Activated T-cell treated with anti-CD3 and anti-CD28 coated beads, Interleukin-2, amount 50 U/mL, for 4 hours (primary cell): ENCODE measurements around the gene DNAJC4. TPM values are rescaled to one million over a fixed set of nuclear protein-coding genes. Genes with fewer than 3 reads are reported as not detected.

Source experiments
- ATAC-seq, 2 donors: fragments of 200-7000 bp; cut with Tn5 transposase; one replicate each; pipeline ENCODE4 v1.10.0; 2021
- DNase-seq: peaks from one replicate; pipeline ENCODE4 v3.0.0-alpha.2; 2020
- H3K27me3 Mint-ChIP-seq: one replicate; pipeline ENCODE4 v1.8.0; 2021; ENCODE audit warnings: low read depth, mixed read lengths
- H3K36me3 Mint-ChIP-seq: one replicate; pipeline ENCODE4 v1.8.0; 2022; ENCODE audit warnings: mixed read lengths; ENCODE audit not compliant: insufficient read depth
- H3K4me1 Mint-ChIP-seq: one replicate; pipeline ENCODE4 v1.8.0; 2021; ENCODE audit warnings: low read depth, mixed read lengths
- H3K4me3 Mint-ChIP-seq: one replicate; pipeline ENCODE4 v1.8.0; 2021; ENCODE audit warnings: mild to moderate bottlenecking, moderate library complexity, mixed read lengths
- H3K9me3 Mint-ChIP-seq: one replicate; pipeline ENCODE4 v1.8.0; 2021; ENCODE audit warnings: mixed read lengths
- total RNA-seq, 3 donors: library from RNA; stranded (reverse); gene quantifications; one replicate each; pipeline ENCODE4 v1.2.1, GENCODE V29; 2021

DNAJC4 gene
- total RNA-seq, 3 donors from 2014 or later = 15.0 to 16.6 (median 16.1) TPM

- Mint-ChIP-seq H3K4me1 (peaks cover 11% of the 10 kb centered on the region), H3K36me3 (peaks cover 14% of the 10 kb centered on the region), H3K4me3 (no peak overlapping the region), H3K27me3 (no peaks in the 10 kb centered on the region), H3K9me3 (no peaks in the 10 kb centered on the region)
- DNase-seq = no peak
- ATAC-seq = no peak
Observed at GRCh38 chr11:64219354-64219684, 11.0 kb upstream of the DNAJC4 start.

GRCh38 chr11:64219755-64220154 is 10.6 kb upstream of the DNAJC4 start:
- Mint-ChIP-seq H3K27me3 (no peaks in the 10 kb centered on the region), H3K4me3 (no peak overlapping the region), H3K4me1 (peaks cover 10% of the 10 kb centered on the region), H3K36me3 (peaks cover 14% of the 10 kb centered on the region), H3K9me3 (no peaks in the 10 kb centered on the region)
- ATAC-seq = no peak
- no peak for DNase-seq

- H3K27me3 Mint-ChIP-seq = no peaks in the 10 kb centered on the region
- DNase-seq (no peak), ATAC-seq (no peak)
- peaks cover 9% of the 10 kb centered on the region for H3K36me3 Mint-ChIP-seq
- H3K9me3 Mint-ChIP-seq = no peaks in the 10 kb centered on the region
- no peak overlapping the region for H3K4me3 Mint-ChIP-seq
- H3K4me1 Mint-ChIP-seq = peaks cover 11% of the 10 kb centered on the region
Observed at GRCh38 chr11:64220271-64220670, 10.1 kb upstream of the DNAJC4 start.

- H3K4me1 Mint-ChIP-seq = peaks cover 13% of the 10 kb centered on the region
- H3K36me3 Mint-ChIP-seq = peaks cover 9% of the 10 kb centered on the region
- H3K9me3 Mint-ChIP-seq = no peaks in the 10 kb centered on the region
- DNase-seq = no peak
- no peak overlapping the region for H3K4me3 Mint-ChIP-seq
- H3K27me3 Mint-ChIP-seq = no peaks in the 10 kb centered on the region
- ATAC-seq = no peak
Observed at GRCh38 chr11:64220798-64221197, 9.6 kb upstream of the DNAJC4 start.

- peaks cover 19% of the 10 kb centered on the region for H3K4me1 Mint-ChIP-seq
- H3K27me3 Mint-ChIP-seq = no peaks in the 10 kb centered on the region
- H3K4me3 Mint-ChIP-seq = no peak overlapping the region
- no peak for DNase-seq
- H3K36me3 Mint-ChIP-seq = peaks cover 5% of the 10 kb centered on the region
- no peaks in the 10 kb centered on the region for H3K9me3 Mint-ChIP-seq
- no peak for ATAC-seq
Observed at GRCh38 chr11:64222651-64223000, 7.7 kb upstream of the DNAJC4 start.

GRCh38 chr11:64223001-64223651 is 7.2 kb upstream of the DNAJC4 start:
- DNase-seq (no peak), ATAC-seq (no peak)
- no peak overlapping the region for H3K4me3 Mint-ChIP-seq
- H3K9me3 Mint-ChIP-seq = no peaks in the 10 kb centered on the region
- H3K27me3 Mint-ChIP-seq = no peaks in the 10 kb centered on the region
- peaks cover 5% of the 10 kb centered on the region for H3K36me3 Mint-ChIP-seq
- peaks cover 21% of the 10 kb centered on the region for H3K4me1 Mint-ChIP-seq

- Mint-ChIP-seq H3K4me3 (peak overlapping the region; percentile 86), H3K36me3 (no peaks in the 10 kb centered on the region), H3K27me3 (no peaks in the 10 kb centered on the region), H3K9me3 (no peaks in the 10 kb centered on the region), H3K4me1 (peaks cover 28% of the 10 kb centered on the region)
- ATAC-seq = no peak
- no peak for DNase-seq
Observed at GRCh38 chr11:64224151-64224890, 6.0 kb upstream of the DNAJC4 start.

- H3K4me1 Mint-ChIP-seq = peaks cover 35% of the 10 kb centered on the region
- H3K27me3 Mint-ChIP-seq = no peaks in the 10 kb centered on the region
- no peak for DNase-seq
- peak overlapping the region; percentile 86 for H3K4me3 Mint-ChIP-seq
- no peaks in the 10 kb centered on the region for H3K9me3 Mint-ChIP-seq
- ATAC-seq = no peak
- no peaks in the 10 kb centered on the region for H3K36me3 Mint-ChIP-seq
Observed at GRCh38 chr11:64224891-64225607, 5.3 kb upstream of the DNAJC4 start.

GRCh38 chr11:64225608-64226506 is 4.5 kb upstream of the DNAJC4 start, which contains the start of the genes NUDT22 and TRPT1:
Gene NUDT22, plus strand, starts transcription at chr11:64226274. Its CDS starts 379 bp downstream, at chr11:64226653.
Gene TRPT1, minus strand, starts transcription at chr11:64226186. Its CDS starts 326 bp downstream, at chr11:64225860.
- ATAC-seq (peak; percentile 78 to 80), DNase-seq (peak; percentile 90)
- peaks cover 38% of the 10 kb centered on the region for H3K4me1 Mint-ChIP-seq
- H3K27me3 Mint-ChIP-seq = no peaks in the 10 kb centered on the region
- H3K36me3 Mint-ChIP-seq = no peaks in the 10 kb centered on the region
- H3K9me3 Mint-ChIP-seq = no peaks in the 10 kb centered on the region
- H3K4me3 Mint-ChIP-seq = peak within 1 kb of the TSS; percentile 86

GRCh38 chr11:64226507-64227051 is 3.8 kb upstream of the DNAJC4 start:
- peak; percentile 38 for DNase-seq
- Mint-ChIP-seq H3K36me3 (no peaks in the 10 kb centered on the region), H3K4me3 (peak overlapping the region; percentile 86), H3K4me1 (peaks cover 42% of the 10 kb centered on the region), H3K9me3 (no peaks in the 10 kb centered on the region), H3K27me3 (no peaks in the 10 kb centered on the region)
- ATAC-seq = peak; percentile 46 to 55

- Mint-ChIP-seq H3K9me3 (no peaks in the 10 kb centered on the region), H3K27me3 (no peaks in the 10 kb centered on the region), H3K4me3 (peak overlapping the region; percentile 86), H3K4me1 (peaks cover 48% of the 10 kb centered on the region), H3K36me3 (no peaks in the 10 kb centered on the region)
- no peak for ATAC-seq
- DNase-seq = no peak
Observed at GRCh38 chr11:64227405-64227956, 2.9 kb upstream of the DNAJC4 start.

- DNase-seq = no peak
- ATAC-seq = no peak
- Mint-ChIP-seq H3K36me3 (no peaks in the 10 kb centered on the region), H3K27me3 (no peaks in the 10 kb centered on the region), H3K4me3 (peak overlapping the region; percentile 83), H3K9me3 (no peaks in the 10 kb centered on the region), H3K4me1 (peaks cover 54% of the 10 kb centered on the region)
Observed at GRCh38 chr11:64229090-64229743, 1.1 kb upstream of the DNAJC4 start.

GRCh38 chr11:64229744-64230170 is 591 bp upstream of the DNAJC4 start:
- DNase-seq (no peak), ATAC-seq (no peak)
- peaks cover 53% of the 10 kb centered on the region for H3K4me1 Mint-ChIP-seq
- no peaks in the 10 kb centered on the region for H3K27me3 Mint-ChIP-seq
- H3K9me3 Mint-ChIP-seq = no peaks in the 10 kb centered on the region
- H3K4me3 Mint-ChIP-seq = peak overlapping the region; percentile 83
- no peaks in the 10 kb centered on the region for H3K36me3 Mint-ChIP-seq
